ENCODE results near the gene FSHR.

The FSHR gene

DNA sequence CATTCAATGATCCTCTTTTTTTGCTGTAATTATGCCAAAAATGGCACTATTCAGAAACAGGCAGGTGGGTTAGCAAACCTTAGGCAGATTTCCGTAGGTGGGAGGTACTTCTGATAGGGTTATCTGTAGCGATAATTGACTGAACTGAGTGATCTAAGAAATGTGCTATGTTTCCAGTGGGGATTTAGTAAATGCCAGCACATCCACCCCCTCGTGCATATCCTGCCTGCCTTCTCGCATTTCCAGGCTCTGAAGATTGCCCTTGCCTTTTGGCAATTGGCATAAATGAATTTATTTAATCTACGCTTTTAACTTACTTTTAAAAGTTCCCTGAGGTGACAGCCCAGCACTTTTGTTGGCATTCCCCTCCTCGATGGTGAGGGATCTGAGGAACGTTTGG lies 576 bp upstream of the FSHR start:
- Mint-ChIP-seq H3K4me1 (ENCODE audit: low read depth) (no peaks in the 10 kb centered on the region), H3K27ac (no peak overlapping the region), H3K27me3 (ENCODE audit: low read depth) (no peaks in the 10 kb centered on the region), H3K4me3 (no peak overlapping the region), H3K36me3 (ENCODE audit: low read depth) (no peaks in the 10 kb centered on the region), H3K9me3 (no peaks in the 10 kb centered on the region)
- no peak for DNase-seq (ENCODE audit: low spot score)

DNA sequence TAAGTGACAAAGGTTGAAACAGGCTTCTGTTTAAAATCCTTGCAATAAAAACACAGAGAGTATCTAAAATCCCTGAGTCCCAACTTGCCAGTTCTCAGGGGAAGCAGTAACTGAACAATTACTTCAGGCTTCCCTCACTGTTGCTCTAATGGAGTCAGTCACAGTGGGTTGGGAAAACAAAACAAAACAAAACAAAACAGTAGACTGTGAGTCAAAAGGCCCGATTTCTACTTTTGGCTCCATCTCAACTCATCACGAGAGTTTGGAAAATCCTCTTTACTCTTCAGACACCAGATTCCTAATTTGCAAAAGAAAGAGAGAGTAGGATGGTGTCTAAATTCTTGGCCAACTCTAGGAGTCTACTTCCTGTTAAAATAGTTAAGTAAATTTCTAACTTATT lies 1.1 kb downstream of the FSHR start:
- no peak overlapping the region for H3K4me3 Mint-ChIP-seq
- no peaks in the 10 kb centered on the region for H3K27me3 Mint-ChIP-seq (ENCODE audit: low read depth)

DNA sequence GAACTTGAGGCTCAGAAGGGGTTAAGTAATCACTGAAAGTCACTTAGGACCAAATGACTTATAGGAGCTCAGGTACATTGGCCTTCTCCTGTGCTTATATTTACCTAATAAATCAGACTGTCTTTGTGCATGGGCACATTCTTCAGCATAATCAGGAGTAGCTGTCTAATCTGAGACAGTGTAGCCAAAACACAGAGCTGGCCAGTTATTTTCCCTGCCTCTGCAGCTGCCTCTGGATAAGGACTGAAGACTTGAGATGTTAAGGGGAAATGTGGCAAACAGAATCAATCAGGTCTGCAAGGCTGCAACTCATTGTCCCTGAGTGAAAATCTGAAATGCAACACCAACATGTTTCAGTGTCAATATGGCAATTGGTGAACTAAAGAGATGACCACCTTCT lies 1.5 kb downstream of the FSHR start:
- Mint-ChIP-seq H3K27ac (no peak overlapping the region), H3K27me3 (ENCODE audit: low read depth) (no peaks in the 10 kb centered on the region), H3K4me3 (no peak overlapping the region), H3K36me3 (ENCODE audit: low read depth) (no peaks in the 10 kb centered on the region), H3K9me3 (peaks cover 3% of the 10 kb centered on the region), H3K4me1 (ENCODE audit: low read depth) (no peaks in the 10 kb centered on the region)
- DNase-seq (ENCODE audit: low spot score) = no peak

More for the DNA sequence above, 1.1 kb downstream of the FSHR start:
- no peak for DNase-seq (ENCODE audit: low spot score)
- Mint-ChIP-seq H3K27ac (no peak overlapping the region), H3K36me3 (ENCODE audit: low read depth) (no peaks in the 10 kb centered on the region), H3K9me3 (peaks cover 2% of the 10 kb centered on the region), H3K4me1 (ENCODE audit: low read depth) (no peaks in the 10 kb centered on the region)

DNA sequence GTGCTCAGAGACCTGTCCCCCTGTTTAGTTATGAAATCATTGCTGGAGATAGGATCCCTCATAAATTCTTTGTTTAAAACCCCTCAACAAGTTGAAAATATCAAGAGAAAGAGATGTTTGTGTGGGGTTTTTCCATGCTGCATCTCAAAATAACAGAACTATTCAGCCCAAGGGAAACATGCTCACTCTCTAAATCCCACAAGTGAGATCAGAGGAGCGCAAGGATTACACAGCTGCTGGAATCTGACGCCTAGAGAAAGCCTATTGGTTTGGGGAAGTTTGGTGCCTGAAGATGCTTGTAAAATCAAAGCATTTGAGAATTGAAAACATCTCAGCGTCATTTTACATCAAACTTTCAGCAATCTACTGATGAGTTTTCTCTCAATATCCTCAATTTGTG lies 7.9 kb downstream of the FSHR start:
- H3K36me3 Mint-ChIP-seq (ENCODE audit: low read depth) = no peaks in the 10 kb centered on the region
- H3K4me1 Mint-ChIP-seq (ENCODE audit: low read depth) = no peaks in the 10 kb centered on the region
- no peak for DNase-seq (ENCODE audit: low spot score)
- no peaks in the 10 kb centered on the region for H3K27me3 Mint-ChIP-seq (ENCODE audit: low read depth)
- H3K9me3 Mint-ChIP-seq = peaks cover 3% of the 10 kb centered on the region
- no peak overlapping the region for H3K27ac Mint-ChIP-seq
- H3K4me3 Mint-ChIP-seq = no peak overlapping the region

DNA sequence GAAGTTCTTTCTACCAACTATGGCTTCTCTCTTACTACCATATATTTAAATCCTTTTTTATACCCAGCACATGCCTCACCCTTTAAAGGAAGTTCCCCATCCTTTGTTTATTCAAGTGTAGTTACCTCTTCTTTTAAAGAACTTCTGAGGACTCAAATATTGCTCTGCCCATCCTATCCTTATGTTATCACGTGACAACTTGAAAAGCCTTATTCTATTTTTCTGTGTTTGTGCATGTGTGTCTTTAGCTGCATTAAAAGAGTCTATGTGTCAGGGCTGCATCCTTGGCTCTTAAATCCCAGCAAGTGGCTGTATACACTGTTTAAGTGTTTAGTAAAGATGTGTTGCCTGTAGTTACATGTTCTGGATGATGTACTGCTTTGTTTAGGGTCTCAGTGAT lies 22.5 kb downstream of the FSHR start:
- H3K4me3 Mint-ChIP-seq = no peak overlapping the region
- H3K27ac Mint-ChIP-seq = no peak overlapping the region
- H3K36me3 Mint-ChIP-seq (ENCODE audit: low read depth) = no peaks in the 10 kb centered on the region
- H3K27me3 Mint-ChIP-seq (ENCODE audit: low read depth) = no peaks in the 10 kb centered on the region
- H3K9me3 Mint-ChIP-seq = peaks cover 18% of the 10 kb centered on the region
- no peaks in the 10 kb centered on the region for H3K4me1 Mint-ChIP-seq (ENCODE audit: low read depth)
- DNase-seq (ENCODE audit: low spot score) = no peak

DNA sequence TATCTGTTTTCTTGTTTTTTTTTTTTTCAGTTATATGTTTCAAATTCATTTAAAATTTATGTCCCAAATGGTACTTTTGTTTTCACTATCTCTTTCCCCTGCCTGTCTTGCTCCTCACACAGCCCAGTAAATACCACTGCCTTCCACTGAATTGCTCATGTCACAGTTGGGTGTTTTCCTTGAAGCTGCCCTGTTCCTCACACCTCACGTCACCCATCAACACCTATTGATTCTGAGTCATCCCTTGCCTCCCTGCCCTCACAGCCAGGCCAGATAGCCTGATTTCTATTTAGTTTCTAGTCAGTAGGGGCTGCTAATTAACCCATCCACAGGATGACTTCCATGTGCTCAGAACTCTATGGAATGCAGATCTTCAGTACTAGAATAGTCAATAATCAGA lies 25.3 kb downstream of the FSHR start:
- H3K4me3 Mint-ChIP-seq = no peak overlapping the region
- no peak for DNase-seq (ENCODE audit: low spot score)
- H3K27ac Mint-ChIP-seq = no peak overlapping the region
- H3K9me3 Mint-ChIP-seq = peaks cover 18% of the 10 kb centered on the region
- no peaks in the 10 kb centered on the region for H3K27me3 Mint-ChIP-seq (ENCODE audit: low read depth)
- no peaks in the 10 kb centered on the region for H3K36me3 Mint-ChIP-seq (ENCODE audit: low read depth)
- no peaks in the 10 kb centered on the region for H3K4me1 Mint-ChIP-seq (ENCODE audit: low read depth)

DNA sequence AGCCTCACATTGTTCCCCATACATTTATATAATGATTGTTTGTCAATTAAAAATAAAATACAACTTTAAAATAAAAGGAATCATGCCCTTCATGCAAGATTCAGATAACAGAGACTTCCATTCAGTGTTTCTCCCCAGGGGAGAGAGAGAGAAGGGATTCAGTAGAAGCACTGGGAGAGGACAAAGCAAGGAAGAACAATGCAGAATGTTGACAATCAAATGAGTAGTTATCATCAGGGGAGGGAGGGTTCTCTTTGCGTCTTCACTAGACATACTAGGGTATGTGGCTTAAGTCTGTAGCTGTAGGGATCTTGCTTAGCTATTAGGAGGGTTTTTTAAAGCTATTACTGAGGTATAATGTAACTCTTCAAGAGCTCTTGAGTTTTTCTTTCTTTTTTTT lies 30.7 kb downstream of the FSHR start:
- no peaks in the 10 kb centered on the region for H3K4me1 Mint-ChIP-seq (ENCODE audit: low read depth)
- no peak overlapping the region for H3K27ac Mint-ChIP-seq
- H3K4me3 Mint-ChIP-seq = no peak overlapping the region
- H3K27me3 Mint-ChIP-seq (ENCODE audit: low read depth) = no peaks in the 10 kb centered on the region
- H3K36me3 Mint-ChIP-seq (ENCODE audit: low read depth) = no peaks in the 10 kb centered on the region
- no peak for DNase-seq (ENCODE audit: low spot score)
- no peaks in the 10 kb centered on the region for H3K9me3 Mint-ChIP-seq

DNA sequence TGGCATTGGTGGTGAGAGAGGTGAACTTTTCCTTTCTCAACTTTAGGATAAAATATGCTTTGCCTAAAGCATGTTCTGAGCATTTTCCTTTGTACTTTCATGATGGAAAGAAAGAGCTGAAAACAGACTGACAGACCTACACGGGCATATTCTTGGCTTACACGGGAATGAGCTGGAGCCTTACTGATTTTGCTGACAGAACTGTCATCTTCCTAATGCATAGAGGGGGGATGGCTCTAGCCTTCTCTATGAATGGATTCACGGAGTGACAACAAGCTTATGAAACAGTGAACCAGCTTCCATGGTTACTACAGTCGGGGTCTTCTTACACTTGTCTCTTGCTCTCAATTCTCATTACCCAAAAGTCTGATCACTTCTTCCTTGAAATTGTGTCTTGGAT lies 32.2 kb downstream of the FSHR start:
- no peaks in the 10 kb centered on the region for H3K36me3 Mint-ChIP-seq (ENCODE audit: low read depth)
- no peak overlapping the region for H3K4me3 Mint-ChIP-seq
- no peaks in the 10 kb centered on the region for H3K4me1 Mint-ChIP-seq (ENCODE audit: low read depth)
- no peaks in the 10 kb centered on the region for H3K27me3 Mint-ChIP-seq (ENCODE audit: low read depth)
- DNase-seq (ENCODE audit: low spot score) = no peak
- no peak overlapping the region for H3K27ac Mint-ChIP-seq
- peaks cover 6% of the 10 kb centered on the region for H3K9me3 Mint-ChIP-seq

DNA sequence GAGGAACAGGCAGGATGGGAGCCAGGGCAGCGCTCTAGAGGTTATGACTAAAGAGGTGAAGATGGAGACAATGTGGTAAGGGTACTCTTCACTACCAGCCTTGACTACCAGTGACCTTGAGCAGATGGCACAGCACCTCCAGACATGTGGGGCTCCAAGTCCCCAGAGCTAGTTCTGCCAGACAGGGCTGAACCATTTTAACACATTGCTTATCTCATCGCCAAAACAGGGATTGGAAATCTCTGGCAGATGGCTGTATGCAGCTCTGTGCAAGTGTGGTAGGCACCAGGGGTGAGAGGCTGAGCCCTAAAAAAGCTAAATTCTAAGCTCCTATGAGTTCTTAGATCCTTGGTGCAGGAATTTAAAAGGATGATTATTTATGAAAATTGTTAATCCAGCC lies 41.3 kb downstream of the FSHR start:
- peaks cover 5% of the 10 kb centered on the region for H3K9me3 Mint-ChIP-seq
- no peak for DNase-seq (ENCODE audit: low spot score)
- no peak overlapping the region for H3K4me3 Mint-ChIP-seq
- no peak overlapping the region for H3K27ac Mint-ChIP-seq
- H3K36me3 Mint-ChIP-seq (ENCODE audit: low read depth) = no peaks in the 10 kb centered on the region
- no peaks in the 10 kb centered on the region for H3K4me1 Mint-ChIP-seq (ENCODE audit: low read depth)
- H3K27me3 Mint-ChIP-seq (ENCODE audit: low read depth) = no peaks in the 10 kb centered on the region

DNA sequence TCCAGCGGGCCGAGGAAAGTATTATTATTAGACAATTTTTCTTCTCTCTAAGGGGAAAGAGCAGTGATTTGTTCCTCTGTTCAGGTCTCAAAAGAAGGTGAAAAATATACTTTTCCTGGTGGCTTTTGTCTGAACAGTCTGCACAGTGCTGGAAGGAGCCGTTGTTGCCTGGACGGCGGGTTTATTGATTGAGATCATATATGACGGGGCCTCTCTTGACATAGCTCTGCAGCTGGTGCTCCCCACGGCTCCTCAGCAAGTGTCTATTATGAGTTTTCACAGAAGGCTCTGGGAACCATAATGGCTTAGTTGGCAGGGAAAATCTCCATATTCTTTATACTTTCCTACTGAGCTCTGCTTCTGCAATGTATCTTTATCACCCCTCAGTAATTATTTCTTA lies 42.9 kb downstream of the FSHR start:
- Mint-ChIP-seq H3K9me3 (no peaks in the 10 kb centered on the region), H3K27me3 (ENCODE audit: low read depth) (no peaks in the 10 kb centered on the region), H3K36me3 (ENCODE audit: low read depth) (no peaks in the 10 kb centered on the region), H3K27ac (no peak overlapping the region), H3K4me3 (no peak overlapping the region), H3K4me1 (ENCODE audit: low read depth) (no peaks in the 10 kb centered on the region)
- DNase-seq (ENCODE audit: low spot score) = no peak

DNA sequence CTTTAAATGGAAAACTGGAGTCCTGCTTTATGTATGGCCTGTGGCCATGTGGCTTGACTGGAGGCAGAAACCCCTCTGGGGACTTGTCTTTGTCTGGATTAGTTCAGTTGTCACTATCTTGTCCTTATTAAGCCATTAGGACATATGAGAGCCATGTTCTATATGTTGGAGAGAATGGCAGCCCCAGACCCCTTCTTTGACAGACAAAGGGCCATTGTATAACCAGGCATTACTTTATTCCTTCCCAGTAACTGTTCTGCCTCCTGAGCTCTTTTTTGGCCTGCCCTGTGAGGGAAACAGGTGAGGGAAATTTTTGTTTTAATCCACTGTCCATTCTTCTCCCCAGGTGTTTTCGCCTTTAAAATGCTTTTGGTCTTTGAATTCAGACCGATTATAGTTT lies 43.3 kb downstream of the FSHR start:
- Mint-ChIP-seq H3K36me3 (ENCODE audit: low read depth) (no peaks in the 10 kb centered on the region), H3K4me3 (no peak overlapping the region), H3K27ac (no peak overlapping the region)

DNA sequence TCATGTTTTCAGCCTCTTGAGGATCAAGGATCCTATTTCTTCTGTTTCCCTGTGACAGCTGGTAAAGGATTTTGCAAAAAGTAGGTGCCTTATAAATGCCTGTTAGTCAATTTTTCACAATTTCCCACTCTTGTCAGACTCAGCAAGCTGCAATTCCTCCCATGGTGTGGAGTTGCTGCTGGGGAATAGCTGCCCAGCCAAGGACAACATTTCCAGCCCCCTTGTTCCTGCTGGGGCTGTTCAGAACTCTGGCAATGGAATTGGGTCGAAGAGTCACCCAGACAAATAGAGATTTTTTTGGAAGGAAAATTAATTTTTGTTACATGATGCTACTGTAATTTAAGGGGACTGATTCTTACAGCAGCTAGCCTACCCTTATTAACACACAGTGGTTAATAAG lies 43.7 kb downstream of the FSHR start:
- no peaks in the 10 kb centered on the region for H3K36me3 Mint-ChIP-seq (ENCODE audit: low read depth)
- no peak overlapping the region for H3K27ac Mint-ChIP-seq
- H3K4me3 Mint-ChIP-seq = no peak overlapping the region
- H3K9me3 Mint-ChIP-seq = no peaks in the 10 kb centered on the region
- H3K27me3 Mint-ChIP-seq (ENCODE audit: low read depth) = no peaks in the 10 kb centered on the region
- DNase-seq (ENCODE audit: low spot score) = no peak
- H3K4me1 Mint-ChIP-seq (ENCODE audit: low read depth) = no peaks in the 10 kb centered on the region

More for the DNA sequence above, 43.3 kb downstream of the FSHR start:
- Mint-ChIP-seq H3K9me3 (no peaks in the 10 kb centered on the region), H3K4me1 (ENCODE audit: low read depth) (no peaks in the 10 kb centered on the region), H3K27me3 (ENCODE audit: low read depth) (no peaks in the 10 kb centered on the region)
- no peak for DNase-seq (ENCODE audit: low spot score)

DNA sequence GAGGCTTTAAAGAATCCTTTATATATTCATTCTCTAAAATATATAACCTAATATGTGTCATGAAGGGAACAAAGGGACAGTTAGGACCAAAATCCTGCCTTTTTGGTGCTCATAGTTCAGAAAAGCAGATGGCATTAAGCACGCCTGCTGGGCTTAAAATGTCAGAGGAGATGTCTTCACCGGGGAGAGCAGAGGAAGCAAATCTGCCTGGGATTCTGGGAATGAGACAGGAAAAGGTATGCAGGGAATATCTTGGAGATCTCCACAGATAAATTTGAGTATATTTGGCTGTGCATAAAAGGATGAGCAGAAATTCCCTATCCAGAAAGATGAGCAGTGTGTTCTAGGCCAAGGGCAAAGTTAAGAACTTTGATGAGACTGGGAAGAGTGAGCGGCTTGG lies 45.5 kb downstream of the FSHR start:
- no peak for DNase-seq (ENCODE audit: low spot score)
- H3K9me3 Mint-ChIP-seq = no peaks in the 10 kb centered on the region
- no peaks in the 10 kb centered on the region for H3K4me1 Mint-ChIP-seq (ENCODE audit: low read depth)
- no peaks in the 10 kb centered on the region for H3K36me3 Mint-ChIP-seq (ENCODE audit: low read depth)
- no peaks in the 10 kb centered on the region for H3K27me3 Mint-ChIP-seq (ENCODE audit: low read depth)
- no peak overlapping the region for H3K27ac Mint-ChIP-seq
- no peak overlapping the region for H3K4me3 Mint-ChIP-seq

DNA sequence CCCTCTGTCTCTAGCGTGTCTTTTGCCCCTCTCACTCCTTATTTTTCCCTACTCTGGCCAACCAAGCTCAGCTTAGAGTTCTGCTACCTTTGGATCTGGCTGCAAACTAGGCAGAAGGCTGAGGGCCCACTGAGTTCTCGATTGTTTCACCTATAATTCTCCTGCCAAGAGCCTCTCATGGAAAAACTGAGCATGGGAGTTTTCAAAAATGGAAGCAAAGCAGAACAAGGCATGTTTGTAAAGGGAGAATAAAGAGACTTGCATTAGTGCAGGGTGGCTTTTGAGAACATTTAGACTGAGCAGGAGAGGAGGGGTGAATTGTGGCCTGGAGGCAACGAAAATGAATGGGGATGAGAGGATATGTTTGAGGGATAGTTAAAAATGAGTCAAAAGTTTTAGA lies 45.9 kb downstream of the FSHR start:
- no peaks in the 10 kb centered on the region for H3K4me1 Mint-ChIP-seq (ENCODE audit: low read depth)
- H3K9me3 Mint-ChIP-seq = no peaks in the 10 kb centered on the region
- no peak overlapping the region for H3K27ac Mint-ChIP-seq
- no peaks in the 10 kb centered on the region for H3K36me3 Mint-ChIP-seq (ENCODE audit: low read depth)
- H3K27me3 Mint-ChIP-seq (ENCODE audit: low read depth) = no peaks in the 10 kb centered on the region
- no peak overlapping the region for H3K4me3 Mint-ChIP-seq
- no peak for DNase-seq (ENCODE audit: low spot score)

DNA sequence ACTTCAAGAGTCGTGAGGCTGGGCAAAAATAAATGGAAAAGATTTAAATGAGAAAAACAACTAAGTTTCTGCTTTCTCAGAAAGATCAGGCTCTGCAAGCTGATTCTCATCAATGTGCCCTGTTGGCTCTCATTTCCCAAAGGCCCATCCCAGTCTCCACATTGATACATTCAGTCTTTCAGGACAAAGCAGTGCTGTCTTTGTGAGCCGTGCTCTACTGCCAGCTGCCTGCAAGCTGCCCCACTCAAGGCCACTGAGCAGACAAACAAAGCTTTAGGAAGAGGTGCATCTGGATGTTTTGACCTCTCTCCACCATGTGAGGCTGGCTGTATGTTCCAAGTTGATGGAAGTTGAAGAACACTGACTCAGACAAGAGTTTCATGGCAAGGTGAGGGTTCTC lies 48.8 kb downstream of the FSHR start:
- H3K4me3 Mint-ChIP-seq = no peak overlapping the region
- H3K9me3 Mint-ChIP-seq = no peaks in the 10 kb centered on the region
- no peak overlapping the region for H3K27ac Mint-ChIP-seq

DNA sequence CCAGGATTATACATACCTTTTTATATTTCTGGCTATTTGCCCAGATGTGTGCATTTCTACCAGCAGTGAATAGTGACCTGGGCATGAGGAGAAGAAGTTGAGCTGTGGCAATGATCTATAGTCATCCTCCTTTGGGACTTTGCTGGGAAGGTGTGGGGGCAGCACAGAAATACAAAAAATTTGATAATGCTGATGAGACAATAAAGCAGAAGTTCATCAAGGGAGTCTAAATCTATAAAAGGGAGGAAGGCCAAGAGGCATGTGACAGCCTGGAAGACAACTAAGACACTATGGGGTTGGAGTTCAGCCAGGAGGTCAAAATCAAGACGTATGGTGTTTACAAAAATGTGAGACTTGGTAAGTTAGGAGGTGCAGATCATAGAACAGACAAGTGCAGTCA lies 52.2 kb downstream of the FSHR start:
- Mint-ChIP-seq H3K36me3 (ENCODE audit: low read depth) (no peaks in the 10 kb centered on the region), H3K9me3 (no peaks in the 10 kb centered on the region), H3K4me1 (ENCODE audit: low read depth) (no peaks in the 10 kb centered on the region), H3K27ac (no peak overlapping the region), H3K27me3 (ENCODE audit: low read depth) (no peaks in the 10 kb centered on the region), H3K4me3 (no peak overlapping the region)
- no peak for DNase-seq (ENCODE audit: low spot score)

More for the DNA sequence above, 48.8 kb downstream of the FSHR start:
- no peaks in the 10 kb centered on the region for H3K27me3 Mint-ChIP-seq (ENCODE audit: low read depth)
- no peaks in the 10 kb centered on the region for H3K4me1 Mint-ChIP-seq (ENCODE audit: low read depth)
- DNase-seq (ENCODE audit: low spot score) = no peak
- no peaks in the 10 kb centered on the region for H3K36me3 Mint-ChIP-seq (ENCODE audit: low read depth)
